Measurements from ENCODE around the gene DEPDC5.

DNA sequence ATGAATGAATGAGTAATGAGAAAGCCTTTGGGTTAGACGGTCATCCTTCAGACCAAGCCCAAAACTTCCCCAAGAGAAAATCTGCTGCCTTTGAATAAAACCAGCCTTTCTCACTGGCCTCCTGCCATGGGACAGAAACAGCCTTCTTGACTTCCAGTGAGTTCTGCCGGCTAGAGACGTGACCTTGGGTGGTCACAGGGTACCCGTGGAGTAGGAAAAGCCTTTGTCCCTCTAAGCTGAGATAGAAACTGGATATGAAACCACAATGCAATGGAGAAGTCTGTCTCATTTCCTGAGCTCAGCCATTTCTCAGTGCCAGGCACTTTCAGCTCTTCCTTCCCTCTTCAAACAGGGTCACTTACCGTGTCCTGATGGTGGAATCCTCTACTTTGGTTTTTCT, 169.3 kb downstream of the DEPDC5 start:
- TF ChIP-seq EZH2 (IDR thresholded peaks at IDR 0.05; ENCODE audit: insufficient read depth, poor library complexity, severe bottlenecking): no peak
- no peak for TF ChIP-seq EZH2phosphoT487 (IDR thresholded peaks at IDR 0.05; ENCODE audit: insufficient read depth, low read depth)

Data from GM23248 (cell line).